HG03103 (cell line): ENCODE results near the gene BMP7.

Source experiments
- ATAC-seq: cut with Tn5 transposase; IDR thresholded peaks from one replicate; pipeline ENCODE4 v1.9.1; 2021; ENCODE audit warnings: low read depth; ENCODE audit not compliant: unreplicated experiment

The BMP7 gene

GRCh38 chr20:57266291-57267157 lies at the start of gene BMP7:
TSS of gene BMP7 (minus strand) at chr20:57266641. CDS start at chr20:57266122, 519 bp downstream.
- ATAC-seq = no peak

- no peak for ATAC-seq
Measured at GRCh38 chr20:57315976-57316480, 49.6 kb upstream of the BMP7 start.

- no peak for ATAC-seq
Measured at GRCh38 chr20:57315083-57315975, 48.9 kb upstream of the BMP7 start.

- ATAC-seq = no peak
Measured at GRCh38 chr20:57313951-57314350, 47.5 kb upstream of the BMP7 start.

GRCh38 chr20:57313230-57313629 lies 46.8 kb upstream of the BMP7 start:
- ATAC-seq = no peak

- no peak for ATAC-seq
Measured at GRCh38 chr20:57312138-57312537, 45.7 kb upstream of the BMP7 start.

- no peak for ATAC-seq
Measured at GRCh38 chr20:57310821-57311514, 44.5 kb upstream of the BMP7 start.

- no peak for ATAC-seq
Measured at GRCh38 chr20:57309544-57310115, 43.2 kb upstream of the BMP7 start.

- ATAC-seq = no peak
Measured at GRCh38 chr20:57308451-57309271, 42.2 kb upstream of the BMP7 start.

- no peak for ATAC-seq
Measured at GRCh38 chr20:57306747-57307146, 40.3 kb upstream of the BMP7 start.

GRCh38 chr20:57301026-57301425 lies 34.6 kb upstream of the BMP7 start:
- no peak for ATAC-seq

- ATAC-seq = no peak
Measured at GRCh38 chr20:57298457-57298856, 32.0 kb upstream of the BMP7 start.

GRCh38 chr20:57294550-57294949 lies 28.1 kb upstream of the BMP7 start:
- no peak for ATAC-seq

GRCh38 chr20:57293995-57294394 lies 27.6 kb upstream of the BMP7 start:
- no peak for ATAC-seq

GRCh38 chr20:57292611-57293010 lies 26.2 kb upstream of the BMP7 start:
- ATAC-seq = no peak

GRCh38 chr20:57291694-57292093 lies 25.3 kb upstream of the BMP7 start:
- ATAC-seq = no peak

- ATAC-seq = no peak
Measured at GRCh38 chr20:57291003-57291402, 24.6 kb upstream of the BMP7 start.

GRCh38 chr20:57290178-57290484 lies 23.7 kb upstream of the BMP7 start:
- no peak for ATAC-seq

GRCh38 chr20:57289391-57290177 lies 23.1 kb upstream of the BMP7 start:
- no peak for ATAC-seq
